Measurements from ENCODE around the gene DPY19L3.

GRCh38 chr19:32403291-32403995 is 2.1 kb upstream of the DPY19L3 start:
- TF ChIP-seq CTCF (IDR thresholded peaks at IDR 0.05): no peak
- no peak for TF ChIP-seq POLR2A (IDR thresholded peaks at IDR 0.05)

All from testis (tissue), 2 donors.